ENCODE measurements around the gene FCRLB. TPM values are rescaled to one million over a fixed set of nuclear protein-coding genes. Genes with fewer than 3 reads are reported as not detected.
A peak's percentile ranks its signal among the peaks of the same experiment; 100 is the strongest.

Gene FCRLB
- total and polyA plus RNA-seq, 9 of the 15 experiments (the other 6 are each of a cell fraction or from before 2014, with no cell fraction given), result 0.20 to 4.6 (median 1.3) TPM

DNA sequence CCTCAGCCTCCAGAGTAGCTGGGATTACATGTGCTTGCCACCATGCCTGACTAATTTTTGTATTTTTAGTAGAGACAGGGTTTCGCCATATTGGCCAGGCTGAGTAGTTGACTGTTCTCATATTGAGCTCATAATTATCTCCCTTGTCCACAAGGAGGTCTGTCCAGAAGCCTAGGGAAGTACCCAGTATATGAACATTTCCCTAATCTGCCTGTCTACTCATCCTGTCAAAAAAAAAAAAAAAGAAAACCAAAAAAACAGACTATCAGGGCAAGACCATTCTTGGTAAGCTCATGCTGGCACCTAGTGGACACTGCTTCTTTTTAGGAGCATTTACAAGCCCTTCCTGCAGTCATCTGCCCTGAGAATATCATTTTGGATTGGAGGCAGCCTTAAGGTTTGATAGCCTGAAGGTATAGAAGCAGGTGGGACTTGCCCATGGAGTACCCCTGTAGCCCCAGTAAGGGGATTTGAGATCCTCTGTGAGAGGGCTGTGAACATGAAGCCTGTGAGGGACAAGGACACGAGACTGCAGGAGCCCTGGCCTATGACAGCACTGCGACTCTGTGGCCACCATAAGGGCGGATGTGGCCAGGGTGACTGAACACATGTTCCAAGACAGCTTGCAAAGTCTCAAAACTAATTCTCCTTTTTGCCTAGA, 17.4 kb downstream of the FCRLB start (continued):
- TF ChIP-seq, protein P1, sequence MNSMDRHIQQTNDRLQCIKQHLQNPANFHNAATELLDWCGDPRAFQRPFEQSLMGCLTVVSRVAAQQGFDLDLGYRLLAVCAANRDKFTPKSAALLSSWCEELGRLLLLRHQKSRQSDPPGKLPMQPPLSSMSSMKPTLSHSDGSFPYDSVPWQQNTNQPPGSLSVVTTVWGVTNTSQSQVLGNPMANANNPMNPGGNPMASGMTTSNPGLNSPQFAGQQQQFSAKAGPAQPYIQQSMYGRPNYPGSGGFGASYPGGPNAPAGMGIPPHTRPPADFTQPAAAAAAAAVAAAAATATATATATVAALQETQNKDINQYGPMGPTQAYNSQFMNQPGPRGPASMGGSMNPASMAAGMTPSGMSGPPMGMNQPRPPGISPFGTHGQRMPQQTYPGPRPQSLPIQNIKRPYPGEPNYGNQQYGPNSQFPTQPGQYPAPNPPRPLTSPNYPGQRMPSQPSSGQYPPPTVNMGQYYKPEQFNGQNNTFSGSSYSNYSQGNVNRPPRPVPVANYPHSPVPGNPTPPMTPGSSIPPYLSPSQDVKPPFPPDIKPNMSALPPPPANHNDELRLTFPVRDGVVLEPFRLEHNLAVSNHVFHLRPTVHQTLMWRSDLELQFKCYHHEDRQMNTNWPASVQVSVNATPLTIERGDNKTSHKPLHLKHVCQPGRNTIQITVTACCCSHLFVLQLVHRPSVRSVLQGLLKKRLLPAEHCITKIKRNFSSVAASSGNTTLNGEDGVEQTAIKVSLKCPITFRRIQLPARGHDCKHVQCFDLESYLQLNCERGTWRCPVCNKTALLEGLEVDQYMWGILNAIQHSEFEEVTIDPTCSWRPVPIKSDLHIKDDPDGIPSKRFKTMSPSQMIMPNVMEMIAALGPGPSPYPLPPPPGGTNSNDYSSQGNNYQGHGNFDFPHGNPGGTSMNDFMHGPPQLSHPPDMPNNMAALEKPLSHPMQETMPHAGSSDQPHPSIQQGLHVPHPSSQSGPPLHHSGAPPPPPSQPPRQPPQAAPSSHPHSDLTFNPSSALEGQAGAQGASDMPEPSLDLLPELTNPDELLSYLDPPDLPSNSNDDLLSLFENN (IDR thresholded peaks at IDR 0.05; ENCODE audit: low read depth in 2 of 2, low read length in 2 of 2), result 0 out of 4 replicates have a peak, but pooled peaks of 1 of the 2 experiments have one; percentile 12
- TF ChIP-seq, protein P2, sequence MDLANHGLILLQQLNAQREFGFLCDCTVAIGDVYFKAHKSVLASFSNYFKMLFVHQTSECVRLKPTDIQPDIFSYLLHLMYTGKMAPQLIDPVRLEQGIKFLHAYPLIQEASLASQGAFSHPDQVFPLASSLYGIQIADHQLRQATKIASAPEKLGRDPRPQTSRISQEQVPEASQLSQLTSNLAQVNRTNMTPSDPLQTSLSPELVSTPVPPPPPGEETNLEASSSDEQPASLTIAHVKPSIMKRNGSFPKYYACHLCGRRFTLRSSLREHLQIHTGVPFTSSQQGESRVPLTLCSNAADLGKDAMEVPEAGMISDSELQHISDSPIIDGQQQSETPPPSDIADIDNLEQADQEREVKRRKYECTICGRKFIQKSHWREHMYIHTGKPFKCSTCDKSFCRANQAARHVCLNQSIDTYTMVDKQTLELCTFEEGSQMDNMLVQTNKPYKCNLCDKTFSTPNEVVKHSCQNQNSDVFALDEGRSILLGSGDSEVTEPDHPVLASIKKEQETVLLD (IDR thresholded peaks at IDR 0.05), result 0 out of 2 replicates have a peak, but pooled peaks have one; percentile 38
- TF ChIP-seq, protein P3, sequence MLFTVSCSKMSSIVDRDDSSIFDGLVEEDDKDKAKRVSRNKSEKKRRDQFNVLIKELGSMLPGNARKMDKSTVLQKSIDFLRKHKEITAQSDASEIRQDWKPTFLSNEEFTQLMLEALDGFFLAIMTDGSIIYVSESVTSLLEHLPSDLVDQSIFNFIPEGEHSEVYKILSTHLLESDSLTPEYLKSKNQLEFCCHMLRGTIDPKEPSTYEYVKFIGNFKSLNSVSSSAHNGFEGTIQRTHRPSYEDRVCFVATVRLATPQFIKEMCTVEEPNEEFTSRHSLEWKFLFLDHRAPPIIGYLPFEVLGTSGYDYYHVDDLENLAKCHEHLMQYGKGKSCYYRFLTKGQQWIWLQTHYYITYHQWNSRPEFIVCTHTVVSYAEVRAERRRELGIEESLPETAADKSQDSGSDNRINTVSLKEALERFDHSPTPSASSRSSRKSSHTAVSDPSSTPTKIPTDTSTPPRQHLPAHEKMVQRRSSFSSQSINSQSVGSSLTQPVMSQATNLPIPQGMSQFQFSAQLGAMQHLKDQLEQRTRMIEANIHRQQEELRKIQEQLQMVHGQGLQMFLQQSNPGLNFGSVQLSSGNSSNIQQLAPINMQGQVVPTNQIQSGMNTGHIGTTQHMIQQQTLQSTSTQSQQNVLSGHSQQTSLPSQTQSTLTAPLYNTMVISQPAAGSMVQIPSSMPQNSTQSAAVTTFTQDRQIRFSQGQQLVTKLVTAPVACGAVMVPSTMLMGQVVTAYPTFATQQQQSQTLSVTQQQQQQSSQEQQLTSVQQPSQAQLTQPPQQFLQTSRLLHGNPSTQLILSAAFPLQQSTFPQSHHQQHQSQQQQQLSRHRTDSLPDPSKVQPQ (CRISPR knock-in tag; IDR thresholded peaks at IDR 0.05; ENCODE audit: borderline replicate concordance), result no peak
- no peak for TF ChIP-seq HDGF (IDR thresholded peaks at IDR 0.05)
- TF ChIP-seq TAF9B (IDR thresholded peaks at IDR 0.05; ENCODE audit: partially characterized antibody), result no peak
- TF ChIP-seq ZNF24 (IDR thresholded peaks at IDR 0.05), result peak; percentile 23; the same call in 1 of the 2 replicates
- TF ChIP-seq, protein P4, sequence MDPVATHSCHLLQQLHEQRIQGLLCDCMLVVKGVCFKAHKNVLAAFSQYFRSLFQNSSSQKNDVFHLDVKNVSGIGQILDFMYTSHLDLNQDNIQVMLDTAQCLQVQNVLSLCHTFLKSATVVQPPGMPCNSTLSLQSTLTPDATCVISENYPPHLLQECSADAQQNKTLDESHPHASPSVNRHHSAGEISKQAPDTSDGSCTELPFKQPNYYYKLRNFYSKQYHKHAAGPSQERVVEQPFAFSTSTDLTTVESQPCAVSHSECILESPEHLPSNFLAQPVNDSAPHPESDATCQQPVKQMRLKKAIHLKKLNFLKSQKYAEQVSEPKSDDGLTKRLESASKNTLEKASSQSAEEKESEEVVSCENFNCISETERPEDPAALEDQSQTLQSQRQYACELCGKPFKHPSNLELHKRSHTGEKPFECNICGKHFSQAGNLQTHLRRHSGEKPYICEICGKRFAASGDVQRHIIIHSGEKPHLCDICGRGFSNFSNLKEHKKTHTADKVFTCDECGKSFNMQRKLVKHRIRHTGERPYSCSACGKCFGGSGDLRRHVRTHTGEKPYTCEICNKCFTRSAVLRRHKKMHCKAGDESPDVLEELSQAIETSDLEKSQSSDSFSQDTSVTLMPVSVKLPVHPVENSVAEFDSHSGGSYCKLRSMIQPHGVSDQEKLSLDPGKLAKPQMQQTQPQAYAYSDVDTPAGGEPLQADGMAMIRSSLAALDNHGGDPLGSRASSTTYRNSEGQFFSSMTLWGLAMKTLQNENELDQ (CRISPR knock-in tag; IDR thresholded peaks at IDR 0.05; ENCODE audit: borderline replicate concordance), result no peak
- no peak for TF ChIP-seq PML (IDR thresholded peaks at IDR 0.05; ENCODE audit: low read length)
- no peak for TF ChIP-seq EZH2 (IDR thresholded peaks at IDR 0.05; ENCODE audit: borderline replicate concordance, low read depth, low read length)
- TF ChIP-seq, protein P5, sequence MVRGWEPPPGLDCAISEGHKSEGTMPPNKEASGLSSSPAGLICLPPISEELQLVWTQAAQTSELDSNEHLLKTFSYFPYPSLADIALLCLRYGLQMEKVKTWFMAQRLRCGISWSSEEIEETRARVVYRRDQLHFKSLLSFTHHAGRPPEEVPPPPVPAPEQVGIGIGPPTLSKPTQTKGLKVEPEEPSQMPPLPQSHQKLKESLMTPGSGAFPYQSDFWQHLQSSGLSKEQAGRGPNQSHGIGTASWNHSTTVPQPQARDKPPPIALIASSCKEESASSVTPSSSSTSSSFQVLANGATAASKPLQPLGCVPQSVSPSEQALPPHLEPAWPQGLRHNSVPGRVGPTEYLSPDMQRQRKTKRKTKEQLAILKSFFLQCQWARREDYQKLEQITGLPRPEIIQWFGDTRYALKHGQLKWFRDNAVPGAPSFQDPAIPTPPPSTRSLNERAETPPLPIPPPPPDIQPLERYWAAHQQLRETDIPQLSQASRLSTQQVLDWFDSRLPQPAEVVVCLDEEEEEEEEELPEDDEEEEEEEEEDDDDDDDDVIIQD (CRISPR knock-in tag; IDR thresholded peaks at IDR 0.05), result no peak
- TF ChIP-seq SP1 (CRISPR knock-in tag; IDR thresholded peaks at IDR 0.05), result peak; percentile 23; the same call in 1 of the 2 replicates
- TF ChIP-seq BRCA1 (IDR thresholded peaks at IDR 0.05), result no peak
- TF ChIP-seq BRCA1 (CRISPR knock-in tag; IDR thresholded peaks at IDR 0.05), result no peak
- no peak for TF ChIP-seq PHTF2 (CRISPR knock-in tag; IDR thresholded peaks at IDR 0.05)
- no peak for TF ChIP-seq ZNF133 (CRISPR knock-in tag; IDR thresholded peaks at IDR 0.05)
- no peak for TF ChIP-seq ZZZ3 (IDR thresholded peaks at IDR 0.05)
- TF ChIP-seq BRD4 (IDR thresholded peaks at IDR 0.05), result no peak

Measured in K562 (cell line).